ENCODE data around the gene OGFOD3. TPM values are rescaled to one million over a fixed set of nuclear protein-coding genes. Genes with fewer than 3 reads are reported as not detected.

OGFOD3 gene
- total RNA-seq, 2 experiments from 2014 or later, result 12.9 to 13.7 TPM

DNA sequence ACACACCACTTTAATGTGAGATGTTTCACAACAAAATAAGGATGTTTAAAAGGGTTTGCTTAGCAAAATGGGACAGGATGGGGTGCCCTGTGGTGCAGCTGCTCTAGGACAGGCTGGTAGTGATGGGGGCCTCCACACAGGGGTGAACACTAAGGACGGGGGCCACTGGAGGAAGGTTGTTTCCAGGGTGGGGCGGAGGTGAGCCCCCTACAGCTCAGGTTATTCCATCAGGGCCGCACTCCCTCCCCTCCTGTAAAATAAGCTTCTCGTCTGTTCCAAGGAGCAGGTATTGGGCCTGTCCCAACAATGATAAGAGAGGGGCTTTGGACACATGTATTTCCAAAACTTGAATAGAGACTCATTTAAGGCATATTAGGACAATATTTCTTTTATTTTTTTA is 2.1 kb downstream of the OGFOD3 start:
- peaks cover 30% of the 10 kb centered on the region for H3K4me1 ChIP-seq (ENCODE audit: insufficient read depth, low read length)
- H3K27ac ChIP-seq (ENCODE audit: low read depth in 1 of 2, low read length in 2 of 2), result no peak overlapping the region
- H3K27me3 ChIP-seq (ENCODE audit: control insufficient read depth in 1 of 2, insufficient read depth in 2 of 2, low read length in 2 of 2), result no peaks in the 10 kb centered on the region
- ATAC-seq (ENCODE audit: poor library complexity) (no peak), DNase-seq (no peak)
- Mint-ChIP-seq H3K36me3 (ENCODE audit: low read depth) (peaks cover 29% of the 10 kb centered on the region), H3K27ac (no peak overlapping the region), H3K4me1 (ENCODE audit: low read depth) (peaks cover 27% of the 10 kb centered on the region), H3K27me3 (no peaks in the 10 kb centered on the region), H3K4me3 (peak overlapping the region; percentile 13), H3K9me3 (no peaks in the 10 kb centered on the region)
- no peak for TF ChIP-seq CTCF (IDR thresholded peaks at IDR 0.05)
- POLR2A ChIA-PET, result interaction anchor here (1.0 kb wide), 1 partner anchor 82 kb away, joined by 3 read pairs; the partner anchor contains the start of gene SECTM1
- CTCF ChIA-PET, result no interaction called here
- H3K9me3 ChIP-seq (ENCODE audit: control insufficient read depth in 1 of 2, insufficient read depth in 1 of 2, low read length in 2 of 2), result no peaks in the 10 kb centered on the region
- H3K36me3 ChIP-seq (ENCODE audit: insufficient read depth, low read length), result peaks cover 17% of the 10 kb centered on the region
- H3K4me3 ChIP-seq (ENCODE audit: low read length), result no peak overlapping the region
- intact Hi-C loops (cut with DNase I, micrococcal nuclease), result loop anchor here (5.0 to 10.0 kb wide), 5 partner anchors 36 to 381 kb away; partner anchors contain the start of genes DCXR (in 2 of the 2), CYBC1 (in 1 of the 2), RAC3 (in 1 of the 2) and TBCD (in 1 of the 2)

DNA sequence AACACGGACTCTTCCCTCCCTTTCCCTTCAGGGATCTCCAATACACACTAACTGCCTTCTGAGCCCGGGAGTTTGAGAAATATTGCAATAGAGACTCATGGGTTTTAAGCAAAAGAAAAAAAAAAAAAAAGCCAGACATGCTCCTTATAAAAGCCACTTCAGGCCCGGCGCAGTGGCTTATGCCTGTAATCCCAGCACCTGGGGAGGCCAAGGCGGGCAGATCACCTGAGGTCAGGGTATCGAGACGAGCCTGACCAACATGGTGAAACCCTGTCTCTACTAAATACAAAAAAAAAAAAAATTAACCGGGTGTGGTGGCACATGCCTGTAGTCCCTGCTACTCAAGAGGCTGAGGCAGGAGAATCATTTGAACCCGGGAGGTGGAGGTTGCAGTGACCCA is 2.6 kb downstream of the OGFOD3 start:
- Histone ChIP-seq H3K4me1 (ENCODE audit: insufficient read depth, low read length) (peaks cover 30% of the 10 kb centered on the region), H3K4me3 (ENCODE audit: low read length) (no peak overlapping the region), H3K27ac (ENCODE audit: low read depth in 1 of 2, low read length in 2 of 2) (no peak overlapping the region), H3K36me3 (ENCODE audit: insufficient read depth, low read length) (peaks cover 14% of the 10 kb centered on the region), H3K27me3 (ENCODE audit: control insufficient read depth in 1 of 2, insufficient read depth in 2 of 2, low read length in 2 of 2) (no peaks in the 10 kb centered on the region), H3K9me3 (ENCODE audit: control insufficient read depth in 1 of 2, insufficient read depth in 1 of 2, low read length in 2 of 2) (no peaks in the 10 kb centered on the region)
- intact Hi-C loops (cut with DNase I, micrococcal nuclease), result loop anchor here (2.0 to 10.0 kb wide), 6 partner anchors 37 to 381 kb away; partner anchors contain the start of genes DCXR (in 2 of the 2), CYBC1 (in 1 of the 2), RAC3 (in 1 of the 2) and TBCD (in 1 of the 2)
- no peak for TF ChIP-seq CTCF (IDR thresholded peaks at IDR 0.05)
- peaks cover 27% of the 10 kb centered on the region for H3K4me1 Mint-ChIP-seq (ENCODE audit: low read depth)
- H3K36me3 Mint-ChIP-seq (ENCODE audit: low read depth), result peaks cover 24% of the 10 kb centered on the region
- H3K4me3 Mint-ChIP-seq, result no peak overlapping the region
- no peaks in the 10 kb centered on the region for H3K27me3 Mint-ChIP-seq
- no peaks in the 10 kb centered on the region for H3K9me3 Mint-ChIP-seq
- no peak for DNase-seq
- no peak for ATAC-seq (ENCODE audit: poor library complexity)
- H3K27ac Mint-ChIP-seq, result no peak overlapping the region
- POLR2A ChIA-PET, result interaction anchor here (1.0 kb wide), 1 partner anchor 82 kb away, joined by 3 read pairs; the partner anchor contains the start of gene SECTM1
- CTCF ChIA-PET, result no interaction called here

DNA sequence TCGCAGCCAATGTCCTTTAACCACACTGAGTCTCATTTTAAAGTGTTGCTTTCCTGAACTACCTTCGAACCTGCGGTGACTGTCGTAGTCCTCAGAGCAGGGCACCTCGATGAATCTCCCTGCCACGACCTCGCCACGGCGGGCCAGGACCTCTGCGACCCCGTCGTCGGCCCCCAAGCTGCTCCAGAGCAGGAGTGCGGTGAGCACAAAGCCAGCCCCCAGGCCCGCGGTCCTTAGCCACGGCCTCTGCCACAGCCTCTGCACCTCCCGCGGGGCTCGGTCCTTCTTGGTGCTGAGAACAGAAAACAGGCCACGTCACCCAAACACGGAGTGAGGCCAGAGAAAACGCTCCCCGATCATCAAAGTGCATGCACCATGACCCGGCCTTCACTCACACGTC is 3.0 kb downstream of the OGFOD3 start:
- H3K36me3 ChIP-seq (ENCODE audit: insufficient read depth, low read length), result peaks cover 14% of the 10 kb centered on the region
- Mint-ChIP-seq H3K36me3 (ENCODE audit: low read depth) (peaks cover 22% of the 10 kb centered on the region), H3K4me1 (ENCODE audit: low read depth) (peaks cover 27% of the 10 kb centered on the region), H3K9me3 (no peaks in the 10 kb centered on the region), H3K27ac (no peak overlapping the region), H3K4me3 (no peak overlapping the region), H3K27me3 (no peaks in the 10 kb centered on the region)
- POLR2A ChIA-PET, result no interaction called here
- no peak overlapping the region for H3K4me3 ChIP-seq (ENCODE audit: low read length)
- ATAC-seq (ENCODE audit: poor library complexity) (no peak), DNase-seq (peak in 1 of 14 experiments; percentile 34)
- no peaks in the 10 kb centered on the region for H3K9me3 ChIP-seq (ENCODE audit: control insufficient read depth in 1 of 2, insufficient read depth in 1 of 2, low read length in 2 of 2)
- no peak for TF ChIP-seq CTCF (IDR thresholded peaks at IDR 0.05)
- intact Hi-C loops (cut with DNase I, micrococcal nuclease), result loop anchor here (2.0 to 10.0 kb wide), 6 partner anchors 37 to 381 kb away; partner anchors contain the start of genes DCXR (in 2 of the 2), CYBC1 (in 1 of the 2), RAC3 (in 1 of the 2) and TBCD (in 1 of the 2)
- H3K4me1 ChIP-seq (ENCODE audit: insufficient read depth, low read length), result peaks cover 30% of the 10 kb centered on the region
- no peak overlapping the region for H3K27ac ChIP-seq (ENCODE audit: low read depth in 1 of 2, low read length in 2 of 2)
- no peaks in the 10 kb centered on the region for H3K27me3 ChIP-seq (ENCODE audit: control insufficient read depth in 1 of 2, insufficient read depth in 2 of 2, low read length in 2 of 2)
- CTCF ChIA-PET, result no interaction called here
